SK-N-SH (cell line): ENCODE results near the gene CASP6. TPM values are rescaled to one million over a fixed set of nuclear protein-coding genes. Genes with fewer than 3 reads are reported as not detected.

ENCODE experiments used
- CTCF ChIA-PET: fragments of 300-600, 350-600 bp; formaldehyde crosslinking; extraction: SDS; loops from one replicate; lab custom pipeline; 2021; lab: Yijun Ruan, JAX
- POLR2A ChIA-PET: fragments of 350-600 bp; sonication (Branson Sonifier 250); formaldehyde crosslinking; extraction: SDS; loops from one replicate; lab custom pipeline; 2020; ENCODE audit warnings: antibody characterized with exemption, inconsistent platforms; lab: Yijun Ruan, JAX
- DNase-seq: peaks from one replicate; pipeline ENCODE4 v3.0.0; 2012
- H2AFZ ChIP-seq: fragments of 200-600 bp; sonication (generic); 2 replicates; pipeline ENCODE4 v1.8.1; 2016; ENCODE audit warnings: antibody characterized with exemption, mild to moderate bottlenecking, low read depth
- H3F3A ChIP-seq: fragments of 200-600 bp; sonication (generic); replicated peaks from 2 replicates; pipeline ENCODE3; 2016; ENCODE audit warnings: antibody characterized with exemption, mild to moderate bottlenecking; ENCODE audit not compliant: insufficient read depth
- H3K27ac ChIP-seq, 2 experiments: fragments of 200-500 bp in 1 of 2; fragments of 200-600 bp in 1 of 2; sonication (Bioruptor generic) in 1 of 2; sonication (generic), shearing (Covaris generic) in 1 of 2; 2 replicates each; pipeline versions ENCODE4 v1.5.1 to v1.6.1; 2014 to 2016; ENCODE audit warnings: low read depth in 2 of 2, inconsistent platforms in 1 of 2, low read length in 1 of 2, mild to moderate bottlenecking in 1 of 2, mixed read lengths in 1 of 2
- H3K27me3 ChIP-seq: fragments of 200-600 bp; sonication (generic), shearing (Covaris generic); 2 replicates; pipeline ENCODE4 v1.6.1; 2016; ENCODE audit warnings: mixed run types; ENCODE audit not compliant: insufficient read depth
- H3K36me3 ChIP-seq, 2 experiments: fragments of 200-500 bp in 1 of 2; fragments of 200-600 bp in 1 of 2; sonication (Bioruptor generic) in 1 of 2; sonication (generic) in 1 of 2; replicated peaks in 1 of 2; 2 replicates each; pipeline versions ENCODE3 to v1.5.1; 2014 to 2016; ENCODE audit warnings: low read length in 1 of 2, mild to moderate bottlenecking in 1 of 2; ENCODE audit not compliant: insufficient read depth in 2 of 2, control insufficient read depth in 1 of 2
- H3K4me1 ChIP-seq, 2 experiments: fragments of 200-500 bp in 1 of 2; fragments of 200-600 bp in 1 of 2; sonication (Bioruptor generic) in 1 of 2; sonication (generic), shearing (Covaris generic) in 1 of 2; 2 replicates each; pipeline versions ENCODE4 v1.5.1 to v1.6.1; 2014 to 2016; ENCODE audit warnings: low read depth in 1 of 2, low read length in 1 of 2, mixed run types in 1 of 2; ENCODE audit not compliant: insufficient read depth in 2 of 2, control insufficient read depth in 1 of 2
- H3K4me2 ChIP-seq: fragments of 200-600 bp; sonication (generic), shearing (Covaris generic); 2 replicates; pipeline ENCODE4 v1.6.1; 2017; ENCODE audit warnings: mixed run types
- H3K4me3 ChIP-seq, 2 experiments: fragments of 200-500 bp in 1 of 2; fragments of 200-600 bp in 1 of 2; sonication (Bioruptor generic) in 1 of 2; sonication (generic), shearing (Covaris generic) in 1 of 2; 2 replicates each; pipeline versions ENCODE4 v1.5.1 to v1.8.1; 2014 to 2016; ENCODE audit warnings: low read depth in 2 of 2, inconsistent platforms in 1 of 2, low read length in 1 of 2, mild to moderate bottlenecking in 1 of 2, mixed read lengths in 1 of 2, moderate library complexity in 1 of 2
- H3K79me2 ChIP-seq: fragments of 200-600 bp; sonication (generic); 2 replicates; pipeline ENCODE4 v1.8.1; 2017; ENCODE audit warnings: mild to moderate bottlenecking; ENCODE audit not compliant: insufficient read depth
- H3K9ac ChIP-seq: fragments of 200-600 bp; sonication (generic); 2 replicates; pipeline ENCODE4 v1.6.1; 2017; ENCODE audit warnings: mixed run types
- H3K9me2 ChIP-seq: fragments of 200-600 bp; sonication (generic); 2 replicates; pipeline ENCODE4 v1.6.1; 2017; ENCODE audit warnings: mixed run types
- H3K9me3 ChIP-seq: fragments of 200-600 bp; sonication (generic); 2 replicates; pipeline ENCODE4 v1.6.1; 2017; ENCODE audit warnings: mixed run types, mild to moderate bottlenecking, moderate library complexity
- H4K20me1 ChIP-seq: fragments of 200-600 bp; sonication (generic); 2 replicates; pipeline ENCODE4 v1.6.1; 2017; ENCODE audit warnings: mild to moderate bottlenecking, mixed run types; ENCODE audit not compliant: insufficient read depth
- FOSL2 ChIP-seq: IDR thresholded peaks from 2 replicates; pipeline ENCODE4 v1.4.0; 2012; ENCODE audit warnings: low read depth, mild to moderate bottlenecking, moderate library complexity, borderline replicate concordance
- FOXJ3 ChIP-seq: sonication (generic); formaldehyde crosslinking; IDR thresholded peaks from 2 replicates; pipeline ENCODE4 v1.5.1; 2020; ENCODE audit warnings: mild to moderate bottlenecking, missing genetic modification reagents
- FOXM1 ChIP-seq: IDR thresholded peaks from 2 replicates; pipeline ENCODE4 v1.4.0; 2012; ENCODE audit warnings: low read depth, mild to moderate bottlenecking
- GABPA ChIP-seq: IDR thresholded peaks from 2 replicates; pipeline ENCODE4 v1.4.0; 2012; ENCODE audit warnings: low read depth, mild to moderate bottlenecking
- MXI1 ChIP-seq: IDR thresholded peaks from 2 replicates; pipeline ENCODE4 v1.6.1; 2012; ENCODE audit warnings: mild to moderate bottlenecking, low read depth, low read length, improper control_type of control experiment
- NFIC ChIP-seq: IDR thresholded peaks from 2 replicates; pipeline ENCODE4 v1.4.0; 2012; ENCODE audit warnings: borderline replicate concordance
- NRF1 ChIP-seq: IDR thresholded peaks from 2 replicates; pipeline ENCODE4 v1.6.1; 2012; ENCODE audit warnings: low read depth, mild to moderate bottlenecking, low read length
- RAD21 ChIP-seq: IDR thresholded peaks from 2 replicates; pipeline ENCODE4 v1.6.1; 2012; ENCODE audit warnings: mild to moderate bottlenecking, low read length
- RCOR1 ChIP-seq: fragments of 150-350 bp; IDR thresholded peaks from 2 replicates; pipeline ENCODE4 v1.6.1; 2017; ENCODE audit warnings: antibody characterized with exemption, low read length
- RFX5 ChIP-seq: IDR thresholded peaks from 2 replicates; pipeline ENCODE4 v1.6.1; 2012; ENCODE audit warnings: mild to moderate bottlenecking, improper control_type of control experiment, low read length
- RXRA ChIP-seq: IDR thresholded peaks from 2 replicates; pipeline ENCODE4 v1.4.0; 2012; ENCODE audit warnings: low read depth, mild to moderate bottlenecking, borderline replicate concordance
- YY1 ChIP-seq: IDR thresholded peaks from 2 replicates; pipeline ENCODE4 v1.4.0; 2012; ENCODE audit warnings: low read depth, mild to moderate bottlenecking
- WGBS: methylation state at CpG from one replicate; pipeline ENCODE4 v1.1.6; 2017; ENCODE audit warnings: low lambda C conversion rate; 5-methylcytosine and 5-hydroxymethylcytosine counted together
- polyA plus RNA-seq, 3 experiments: library from polyadenylated mRNA; depleted of rRNA; stranded (reverse); fragments of >200 nt; gene quantifications; 2 replicates each; pipeline ENCODE4 v1.2.3, GENCODE V29; 2012
- TF ChIP-seq, protein P1 (sequence below): IDR thresholded peaks from 2 replicates; pipeline ENCODE4; 2012
- TF ChIP-seq, protein P2 (sequence below): IDR thresholded peaks from 2 replicates; pipeline ENCODE4 v1.4.0; 2012; ENCODE audit warnings: low read depth, borderline replicate concordance

Gene CASP6
- polyA plus RNA-seq, 1 of the 3 experiments (the other 2 are of a cell fraction): 30.2 TPM

DNA sequence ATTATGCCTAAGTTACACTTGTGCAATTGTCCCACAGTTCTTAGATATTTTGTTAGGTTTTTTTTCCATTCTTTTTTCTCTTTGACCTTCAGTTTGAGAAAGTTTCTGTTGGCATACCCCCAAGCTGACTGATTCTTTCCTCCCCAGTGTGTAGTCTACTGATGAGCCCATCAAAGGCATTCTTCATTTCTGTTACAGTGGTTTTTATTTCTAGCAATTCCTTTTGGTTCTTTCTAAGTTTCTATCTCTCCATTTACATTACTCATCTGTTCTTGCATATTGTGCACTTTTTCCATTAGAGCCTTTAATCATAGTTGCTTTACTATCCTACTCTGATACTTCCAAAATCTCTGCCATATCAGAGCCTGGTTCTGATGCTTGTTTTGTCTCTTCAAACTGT lies 31.9 kb downstream of the CASP6 start (continued):
- TF ChIP-seq, protein P1, sequence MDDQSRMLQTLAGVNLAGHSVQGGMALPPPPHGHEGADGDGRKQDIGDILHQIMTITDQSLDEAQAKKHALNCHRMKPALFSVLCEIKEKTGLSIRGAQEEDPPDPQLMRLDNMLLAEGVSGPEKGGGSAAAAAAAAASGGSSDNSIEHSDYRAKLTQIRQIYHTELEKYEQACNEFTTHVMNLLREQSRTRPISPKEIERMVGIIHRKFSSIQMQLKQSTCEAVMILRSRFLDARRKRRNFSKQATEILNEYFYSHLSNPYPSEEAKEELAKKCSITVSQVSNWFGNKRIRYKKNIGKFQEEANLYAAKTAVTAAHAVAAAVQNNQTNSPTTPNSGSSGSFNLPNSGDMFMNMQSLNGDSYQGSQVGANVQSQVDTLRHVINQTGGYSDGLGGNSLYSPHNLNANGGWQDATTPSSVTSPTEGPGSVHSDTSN: no peak

DNA sequence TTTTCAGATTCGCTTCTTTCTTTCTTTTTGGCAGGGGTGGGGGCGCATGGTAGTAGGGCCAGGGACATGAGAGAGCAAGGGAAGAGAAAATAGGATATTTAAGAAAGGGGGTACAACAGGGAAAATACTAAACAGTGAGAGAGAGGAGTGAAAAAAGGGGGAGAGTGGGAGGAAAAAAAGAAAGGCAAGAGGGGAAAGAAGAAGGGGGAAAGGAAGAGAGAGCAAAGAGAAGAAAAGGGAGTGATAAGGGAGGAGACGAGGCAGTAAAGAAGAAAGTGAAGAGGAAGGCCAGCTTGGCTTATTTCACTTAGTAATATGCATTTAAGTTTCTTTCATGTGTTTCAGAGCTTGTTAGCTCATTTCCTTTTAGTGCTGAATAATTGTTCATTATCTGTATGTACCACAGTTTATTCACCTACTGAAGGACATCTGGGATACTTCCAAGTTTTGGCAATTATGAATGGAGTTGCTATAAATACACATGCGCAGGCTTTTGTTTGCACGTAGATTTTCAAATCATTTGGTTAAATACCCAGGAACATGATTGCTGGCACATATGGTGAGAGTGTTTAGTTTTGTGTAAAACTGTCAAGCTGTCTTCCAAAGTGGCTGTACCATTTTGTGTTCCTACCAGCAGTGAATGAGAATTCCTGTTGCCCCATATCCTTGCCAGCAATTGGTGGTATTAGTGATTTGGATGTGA lies 37.3 kb downstream of the CASP6 start:
- no peak for DNase-seq
- POLR2A ChIA-PET: no interaction called here
- CTCF ChIA-PET: no interaction called here
- no peaks in the 10 kb centered on the region for H3K36me3 ChIP-seq
- H3K79me2 ChIP-seq: no peaks in the 10 kb centered on the region
- no peaks in the 10 kb centered on the region for H3K9me3 ChIP-seq
- no peak overlapping the region for H3K4me3 ChIP-seq
- H3K27ac ChIP-seq: no peak overlapping the region
- no peaks in the 10 kb centered on the region for H3K27me3 ChIP-seq
- H3F3A ChIP-seq: no peaks in the 10 kb centered on the region
- TF ChIP-seq RAD21 (no peak), YY1 (no peak), RXRA (no peak), NFIC (no peak), RCOR1 (no peak), GABPA (no peak), FOXJ3 (no peak), FOSL2 (no peak), RFX5 (no peak), MXI1 (no peak), NRF1 (no peak), FOXM1 (no peak)
- TF ChIP-seq, protein P2, sequence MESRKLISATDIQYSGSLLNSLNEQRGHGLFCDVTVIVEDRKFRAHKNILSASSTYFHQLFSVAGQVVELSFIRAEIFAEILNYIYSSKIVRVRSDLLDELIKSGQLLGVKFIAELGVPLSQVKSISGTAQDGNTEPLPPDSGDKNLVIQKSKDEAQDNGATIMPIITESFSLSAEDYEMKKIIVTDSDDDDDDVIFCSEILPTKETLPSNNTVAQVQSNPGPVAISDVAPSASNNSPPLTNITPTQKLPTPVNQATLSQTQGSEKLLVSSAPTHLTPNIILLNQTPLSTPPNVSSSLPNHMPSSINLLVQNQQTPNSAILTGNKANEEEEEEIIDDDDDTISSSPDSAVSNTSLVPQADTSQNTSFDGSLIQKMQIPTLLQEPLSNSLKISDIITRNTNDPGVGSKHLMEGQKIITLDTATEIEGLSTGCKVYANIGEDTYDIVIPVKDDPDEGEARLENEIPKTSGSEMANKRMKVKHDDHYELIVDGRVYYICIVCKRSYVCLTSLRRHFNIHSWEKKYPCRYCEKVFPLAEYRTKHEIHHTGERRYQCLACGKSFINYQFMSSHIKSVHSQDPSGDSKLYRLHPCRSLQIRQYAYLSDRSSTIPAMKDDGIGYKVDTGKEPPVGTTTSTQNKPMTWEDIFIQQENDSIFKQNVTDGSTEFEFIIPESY: no peak
- TF ChIP-seq, protein P1: no peak
- 96% methylated on average over 5 of the region's 5 CpGs for WGBS
- no peaks in the 10 kb centered on the region for H4K20me1 ChIP-seq
- H3K9ac ChIP-seq: no peak overlapping the region
- H2AFZ ChIP-seq: no peak overlapping the region
- H3K4me2 ChIP-seq: no peak overlapping the region
- no peaks in the 10 kb centered on the region for H3K9me2 ChIP-seq
- no peaks in the 10 kb centered on the region for H3K4me1 ChIP-seq
